Measurements from ENCODE around the gene DPP4. TPM values are rescaled to one million over a fixed set of nuclear protein-coding genes. Genes with fewer than 3 reads are reported as not detected.

The DPP4 gene
- polyA plus RNA-seq, 1 experiment, result 10.3 TPM

DNA sequence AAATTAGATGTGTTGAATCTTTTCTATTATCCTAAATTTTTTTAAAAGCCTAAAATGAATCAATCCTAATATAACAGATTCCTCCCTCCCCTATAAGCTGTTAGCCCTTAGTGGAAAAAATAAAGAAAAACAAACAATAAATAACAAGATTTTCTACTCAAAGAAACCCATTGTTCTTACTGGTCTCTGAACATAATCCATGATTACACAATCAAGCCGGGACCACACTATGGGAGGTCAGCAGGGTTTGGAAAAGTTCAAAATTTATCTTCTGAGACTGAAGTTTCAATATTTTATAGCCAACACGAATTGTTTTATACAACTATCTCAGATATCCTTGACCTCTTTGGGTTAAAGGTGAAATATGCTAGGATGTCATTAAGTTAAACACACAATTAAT lies 57.9 kb downstream of the DPP4 start:
- no peak for DNase-seq (ENCODE audit: low read depth)
- Histone ChIP-seq H3K27me3 (ENCODE audit: control insufficient read depth, insufficient read depth, low read length) (no peaks in the 10 kb centered on the region), H3K36me3 (ENCODE audit: control insufficient read depth, insufficient read depth, low read length) (no peaks in the 10 kb centered on the region), H3K4me3 (ENCODE audit: low read depth, low read length) (no peak overlapping the region)
- ChIA-PET POLR2A (no interaction called here), CTCF (interaction anchor here (1.0 kb wide), 1 partner anchor 9 kb away, joined by 3 read pairs; no protein-coding TSS in a partner anchor)
- no peak for TF ChIP-seq CTCF (IDR thresholded peaks at IDR 0.05; ENCODE audit: insufficient read depth, low read depth, low read length)

DNA sequence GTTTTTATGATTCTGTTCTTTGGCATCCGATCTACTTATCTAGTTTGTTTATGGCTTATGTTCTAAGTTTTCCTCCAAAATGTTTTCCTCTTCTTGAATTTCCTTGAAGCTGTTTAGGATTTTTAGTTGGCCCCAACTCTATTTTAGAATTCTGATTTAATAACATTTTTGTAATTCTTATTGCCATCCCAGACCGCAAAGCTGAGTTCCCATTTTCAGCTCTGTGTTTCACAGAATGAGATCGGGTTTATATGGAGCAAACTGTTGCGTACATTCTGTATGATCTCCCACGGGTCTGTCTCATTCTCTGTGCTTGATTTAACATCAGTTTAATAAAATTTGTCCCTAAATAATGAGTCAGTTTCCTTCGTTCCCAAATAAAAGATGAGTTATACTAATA lies 59.3 kb downstream of the DPP4 start:
- TF ChIP-seq CTCF (IDR thresholded peaks at IDR 0.05; ENCODE audit: insufficient read depth, low read depth, low read length), result no peak
- DNase-seq (ENCODE audit: low read depth), result peak; percentile 37
- H3K4me3 ChIP-seq (ENCODE audit: low read depth, low read length), result no peak overlapping the region
- no peaks in the 10 kb centered on the region for H3K27me3 ChIP-seq (ENCODE audit: control insufficient read depth, insufficient read depth, low read length)
- ChIA-PET POLR2A (no interaction called here), CTCF (interaction anchor here (1.0 to 1.3 kb wide), 3 partner anchors 8 to 110 kb away, joined by 3 read pairs; no protein-coding TSS in a partner anchor)
- no peaks in the 10 kb centered on the region for H3K36me3 ChIP-seq (ENCODE audit: control insufficient read depth, insufficient read depth, low read length)

DNA sequence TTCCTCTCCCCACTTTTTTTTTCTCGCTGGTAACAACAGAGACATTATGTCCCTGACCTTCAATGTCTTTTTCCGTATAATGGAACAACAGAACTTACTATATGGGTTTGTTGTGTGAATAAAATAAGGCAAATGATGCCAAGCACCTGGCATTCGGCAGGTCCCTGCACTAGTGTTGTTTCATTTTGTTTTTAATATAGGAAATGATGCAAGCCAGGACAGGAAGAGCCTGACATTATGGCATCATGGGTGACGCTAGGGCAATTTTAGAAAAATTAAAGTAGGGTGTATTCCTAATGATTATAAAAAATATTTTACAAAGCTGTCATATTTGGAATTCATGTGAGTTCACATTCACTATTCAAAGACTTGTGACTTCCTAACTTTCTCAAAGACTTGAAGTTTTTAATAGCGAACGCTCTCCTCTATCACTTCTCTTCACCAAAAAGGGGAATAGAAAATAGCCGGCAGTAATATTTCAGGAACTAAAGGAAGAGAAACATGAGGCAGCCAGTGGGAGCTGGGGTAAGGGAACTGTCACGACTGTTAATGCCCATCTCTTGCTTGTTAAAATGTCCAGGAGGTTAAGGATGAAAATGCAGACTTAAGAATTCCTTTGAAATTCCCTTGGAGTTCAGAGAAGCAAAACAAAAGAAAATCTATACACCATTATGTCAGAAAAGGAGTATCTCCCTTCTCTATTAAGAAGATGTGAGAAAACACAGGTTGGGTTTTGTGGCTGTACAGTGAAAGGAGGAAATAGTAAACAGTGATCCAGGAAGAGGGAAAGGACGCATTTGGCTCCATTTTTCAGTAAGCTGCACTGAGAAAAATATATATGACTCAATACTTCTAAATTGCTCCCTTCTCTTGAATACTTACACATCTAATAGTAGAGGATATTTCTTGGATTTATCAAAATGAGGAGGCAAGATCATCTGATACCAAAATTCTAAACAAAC lies 60.2 kb downstream of the DPP4 start:
- no peak for DNase-seq (ENCODE audit: low read depth)
- CTCF ChIA-PET, result interaction anchor here (1.0 to 1.4 kb wide), 4 partner anchors 8 to 111 kb away, joined by 3 to 7 read pairs (median 3); no protein-coding TSS in a partner anchor
- POLR2A ChIA-PET, result no interaction called here
- H3K36me3 ChIP-seq (ENCODE audit: control insufficient read depth, insufficient read depth, low read length), result no peaks in the 10 kb centered on the region
- no peaks in the 10 kb centered on the region for H3K27me3 ChIP-seq (ENCODE audit: control insufficient read depth, insufficient read depth, low read length)
- TF ChIP-seq CTCF (IDR thresholded peaks at IDR 0.05; ENCODE audit: insufficient read depth, low read depth, low read length), result no peak
- H3K4me3 ChIP-seq (ENCODE audit: low read depth, low read length), result no peak overlapping the region

- H3K4me3 ChIP-seq (ENCODE audit: low read depth, low read length), result no peak overlapping the region
- ChIA-PET POLR2A (no interaction called here), CTCF (interaction anchor here (1.4 to 3.3 kb wide), 2 partner anchors 9 to 112 kb away, joined by 7 to 21 read pairs; no protein-coding TSS in a partner anchor)
- DNase-seq (ENCODE audit: low read depth), result no peak
- no peaks in the 10 kb centered on the region for H3K27me3 ChIP-seq (ENCODE audit: control insufficient read depth, insufficient read depth, low read length)
- H3K36me3 ChIP-seq (ENCODE audit: control insufficient read depth, insufficient read depth, low read length), result no peaks in the 10 kb centered on the region
- TF ChIP-seq CTCF (IDR thresholded peaks at IDR 0.05; ENCODE audit: insufficient read depth, low read depth, low read length), result no peak
Measured at GRCh38 chr2:162012565-162013058, 61.4 kb downstream of the DPP4 start.
